T-cell (primary cell): ENCODE data around the gene CYTH1. TPM values are rescaled to one million over a fixed set of nuclear protein-coding genes. Genes with fewer than 3 reads are reported as not detected.

Experiments used
- ATAC-seq, 4 experiments: fragments of 200-7000 bp in 3 of 4; fragments of 150-1000 bp in 1 of 4; cut with Tn5 transposase; replicated peaks in 1 of 4; 1 replicate in 3 of 4; 2 replicates in 1 of 4; pipeline ENCODE4 v1.10.0; 2021; ENCODE audit warnings: moderate library complexity in 3 of 4, mild to moderate bottlenecking in 2 of 4, moderate number of reproducible peaks in 1 of 4
- CTCF ChIA-PET, 2 donors: fragments of 300-600 bp; sonication (Branson Sonifier 250); formaldehyde crosslinking; loops; one replicate each; lab custom pipeline; 2022; ENCODE audit warnings: antibody characterized with exemption in 2 of 2; lab: Charles Lee
- POLR2A ChIA-PET, 2 donors: fragments of 300-600 bp; sonication (Branson Sonifier 250); formaldehyde crosslinking; loops; one replicate each; lab custom pipeline; 2022; ENCODE audit warnings: antibody characterized with exemption in 2 of 2; lab: Charles Lee
- DNase-seq, 35 experiments: peaks; one replicate each; pipeline versions ENCODE4 v3.0.0 to v3.0.0-alpha.2; 2013 to 2023
- H3K27ac ChIP-seq: one replicate; pipeline ENCODE4 v1.5.1; 2013; ENCODE audit warnings: low read length
- H3K27me3 ChIP-seq, 2 experiments: replicated peaks in 1 of 2; 1 replicate in 1 of 2; 2 replicates in 1 of 2; pipeline versions ENCODE4 v1.6.1 to v1.7.0; 2013; ENCODE audit warnings: low read length in 1 of 2, mixed read lengths in 1 of 2; ENCODE audit not compliant: control insufficient read depth in 2 of 2, insufficient read depth in 2 of 2; ENCODE audit errors: extremely low read depth in 1 of 2
- H3K36me3 ChIP-seq, 2 donors: 1 replicate in 1 of 2; 2 replicates in 1 of 2; pipeline versions ENCODE4 v1.6.1 to v1.7.0; 2013; ENCODE audit warnings: low read length in 1 of 2; ENCODE audit not compliant: control insufficient read depth in 2 of 2, insufficient read depth in 1 of 2; ENCODE audit errors: extremely low read depth in 1 of 2
- H3K4me1 ChIP-seq, 2 experiments: 1 replicate in 1 of 2; 2 replicates in 1 of 2; pipeline versions ENCODE4 v1.6.1 to v1.7.0; 2013; ENCODE audit warnings: low read length in 2 of 2, mixed read lengths in 1 of 2; ENCODE audit not compliant: insufficient read depth in 2 of 2, control insufficient read depth in 1 of 2; ENCODE audit errors: extremely low read depth in 1 of 2
- H3K4me3 ChIP-seq, 2 donors: 1 replicate in 1 of 2; 2 replicates in 1 of 2; pipeline versions ENCODE4 v1.5.1 to v1.7.0; 2013; ENCODE audit warnings: mild to moderate bottlenecking in 2 of 2, low read length in 1 of 2, moderate library complexity in 1 of 2; ENCODE audit not compliant: control insufficient read depth in 1 of 2; ENCODE audit errors: extremely low read depth in 1 of 2
- H3K9me3 ChIP-seq: 2 replicates; pipeline ENCODE4 v1.7.0; 2013
- H3K27ac Mint-ChIP-seq, 2 donors: one replicate each; pipeline ENCODE4 v1.8.0; 2020 to 2021; ENCODE audit warnings: mild to moderate bottlenecking in 2 of 2, mixed read lengths in 2 of 2
- H3K27me3 Mint-ChIP-seq, 2 donors: one replicate each; pipeline ENCODE4 v1.8.0; 2021 to 2022; ENCODE audit warnings: mixed read lengths in 2 of 2
- H3K36me3 Mint-ChIP-seq: one replicate; pipeline ENCODE4 v1.8.0; 2021; ENCODE audit warnings: mixed read lengths
- H3K4me1 Mint-ChIP-seq, 3 donors: one replicate each; pipeline ENCODE4 v1.8.0; 2020 to 2022; ENCODE audit warnings: mixed read lengths in 3 of 3, mild to moderate bottlenecking in 1 of 3
- H3K4me3 Mint-ChIP-seq, 3 donors: one replicate each; pipeline ENCODE4 v1.8.0; 2020 to 2022; ENCODE audit warnings: mild to moderate bottlenecking in 3 of 3, mixed read lengths in 3 of 3, moderate library complexity in 3 of 3
- H3K9me3 Mint-ChIP-seq, 3 donors: one replicate each; pipeline ENCODE4 v1.8.0; 2020 to 2022; ENCODE audit warnings: mixed read lengths in 3 of 3
- WGBS: methylation state at CpG from one replicate; pipeline ENCODE4 v1.1.5; 2013; ENCODE audit warnings: missing lambda C conversion rate; ENCODE audit not compliant: insufficient coverage; 5-methylcytosine and 5-hydroxymethylcytosine counted together
- total RNA-seq, 35 experiments: library from RNA in 6 of 35; stranded (reverse) in 6 of 35; fragments of 120-200 nt in 1 of 35; gene quantifications; one replicate each; pipeline versions ENCODE4 v1.2.1 to v1.2.4 and lab custom pipeline; 2013 to 2026

CYTH1 gene
- total RNA-seq, 5 donors from 2014 or later (not counting 1 experiment from before 2014, with no cell fraction given): 357 to 509 (median 372) TPM

DNA sequence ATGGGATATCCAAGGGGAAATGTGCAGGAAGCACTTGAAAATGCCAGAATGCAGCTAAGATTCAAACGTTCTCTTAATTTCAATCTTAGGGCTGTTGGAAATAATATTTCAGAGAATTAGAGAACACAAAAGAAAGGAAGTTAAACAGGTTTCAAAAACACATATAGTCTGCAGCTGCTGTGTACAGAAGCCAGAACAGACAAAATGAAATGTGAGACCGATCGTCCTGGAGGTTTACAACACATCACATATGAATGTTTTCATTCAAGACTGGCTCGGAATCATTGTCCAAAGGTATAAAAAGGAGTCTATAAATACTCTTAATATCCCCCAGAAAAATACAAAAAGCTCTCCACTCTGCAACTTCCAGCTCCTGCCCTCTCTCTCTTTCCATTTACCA, 14.3 kb downstream of the CYTH1 start:
- Histone ChIP-seq H3K27me3 (no peaks in the 10 kb centered on the region), H3K4me1 (peaks cover 74 to 94% of the 10 kb centered on the region in 2 experiments), H3K27ac (peak overlapping the region; percentile 33), H3K36me3 (peaks cover 4 to 13% of the 10 kb centered on the region in 2 donors), H3K4me3 (peak overlapping the region in 1 of 2 donors; percentile 19), H3K9me3 (no peaks in the 10 kb centered on the region)
- 50% methylated on average over 1 of the region's 4 CpGs for WGBS
- no peak overlapping the region for H3K4me3 Mint-ChIP-seq
- no peak for ATAC-seq
- peaks cover 45 to 52% (median 50%) of the 10 kb centered on the region in 3 donors for H3K4me1 Mint-ChIP-seq
- H3K9me3 Mint-ChIP-seq: no peaks in the 10 kb centered on the region
- H3K27ac Mint-ChIP-seq: no peak overlapping the region
- ChIA-PET CTCF (interaction anchor here in 1 of 2 donors (0.7 to 1.2 kb wide), 2 partner anchors 23 to 64 kb away, joined by 4 to 5 read pairs; no protein-coding TSS in a partner anchor), POLR2A (interaction anchor here in 1 of 2 donors (0.7 to 1.9 kb wide), 3 partner anchors 9 to 54 kb away, joined by 3 to 6 read pairs (median 4); no protein-coding TSS in a partner anchor)
- DNase-seq: no peak
- no peaks in the 10 kb centered on the region for H3K27me3 Mint-ChIP-seq
- H3K36me3 Mint-ChIP-seq: peaks cover 12% of the 10 kb centered on the region

DNA sequence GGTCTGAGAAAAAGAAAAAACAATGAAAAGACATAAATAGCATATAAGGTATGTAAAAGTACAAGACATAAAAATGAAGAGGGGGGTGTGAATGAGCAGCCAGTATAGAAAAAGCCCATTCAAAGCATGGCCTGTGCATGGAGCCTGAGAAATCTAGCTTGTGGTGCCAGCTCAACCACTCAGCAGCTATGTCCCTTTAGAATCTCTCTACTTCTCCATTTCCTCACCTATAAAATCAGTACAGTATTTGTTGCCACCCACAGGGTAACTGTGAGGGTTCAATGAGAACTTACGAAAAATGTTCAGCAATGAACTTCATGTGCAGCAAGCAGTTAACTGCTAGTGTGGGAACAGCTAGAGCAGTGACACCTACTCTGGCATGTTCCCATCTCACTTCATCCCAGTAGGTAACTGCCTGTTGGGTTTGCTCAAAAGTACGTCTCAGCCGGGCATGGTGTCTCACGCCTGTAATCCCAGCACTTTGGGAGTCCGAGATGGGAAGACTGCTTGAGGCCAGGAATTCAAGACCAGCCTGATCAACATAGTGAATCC, 15.3 kb downstream of the CYTH1 start:
- Mint-ChIP-seq H3K4me1 (peaks cover 45 to 52% (median 50%) of the 10 kb centered on the region in 3 donors), H3K36me3 (peaks cover 16% of the 10 kb centered on the region), H3K4me3 (no peak overlapping the region), H3K27ac (no peak overlapping the region), H3K9me3 (no peaks in the 10 kb centered on the region), H3K27me3 (no peaks in the 10 kb centered on the region)
- Histone ChIP-seq H3K9me3 (no peaks in the 10 kb centered on the region), H3K27ac (peak overlapping the region; percentile 50), H3K36me3 (peaks cover 4 to 13% of the 10 kb centered on the region in 2 donors), H3K4me1 (peaks cover 79 to 94% of the 10 kb centered on the region in 2 experiments), H3K4me3 (peak overlapping the region in 1 of 2 donors; percentile 10), H3K27me3 (no peaks in the 10 kb centered on the region)
- peak; percentile 26 to 41 (median 30) for ATAC-seq
- WGBS: 71% methylated on average over 5 of the region's 5 CpGs
- ChIA-PET POLR2A (interaction anchor here (0.6 to 1.9 kb wide), 5 partner anchors 11 to 55 kb away, joined by 3 to 9 read pairs (median 6); no protein-coding TSS in a partner anchor), CTCF (interaction anchor here in 1 of 2 donors (1.3 kb wide), 1 partner anchor 18 kb away, joined by 3 read pairs; no protein-coding TSS in a partner anchor)
- DNase-seq: no peak

DNA sequence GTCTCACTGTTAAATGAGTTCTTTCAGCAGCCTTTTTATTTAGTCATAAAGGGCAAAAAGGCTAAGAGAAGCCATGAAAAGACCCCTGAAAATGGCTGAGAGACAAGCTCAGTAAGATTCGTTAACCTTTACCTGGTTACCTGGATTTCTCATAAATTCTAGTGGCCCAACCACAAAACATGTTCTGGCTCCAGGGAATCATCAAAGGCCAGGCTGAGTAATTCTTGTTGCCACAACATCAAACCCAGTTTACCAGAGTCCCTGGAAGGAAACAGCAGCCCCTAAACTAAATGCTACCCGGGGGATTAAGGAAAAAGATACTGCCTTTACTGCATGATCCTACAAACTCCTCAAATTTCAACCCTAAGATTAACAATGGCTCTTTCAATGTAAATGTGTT, 15.8 kb downstream of the CYTH1 start:
- DNase-seq (no peak), ATAC-seq (no peak)
- Mint-ChIP-seq H3K4me3 (no peak overlapping the region), H3K27me3 (no peaks in the 10 kb centered on the region), H3K27ac (no peak overlapping the region), H3K4me1 (peaks cover 44 to 52% (median 49%) of the 10 kb centered on the region in 3 donors), H3K9me3 (no peaks in the 10 kb centered on the region), H3K36me3 (peaks cover 13% of the 10 kb centered on the region)
- H3K27me3 ChIP-seq: no peaks in the 10 kb centered on the region
- ChIA-PET CTCF (interaction anchor here (0.7 to 1.3 kb wide), 4 partner anchors 13 to 66 kb away, joined by 3 to 9 read pairs (median 3); no protein-coding TSS in a partner anchor), POLR2A (interaction anchor here (0.6 to 1.9 kb wide), 10 partner anchors 8 to 75 kb away, joined by 3 to 13 read pairs (median 5); no protein-coding TSS in a partner anchor)
- peaks cover 4 to 11% of the 10 kb centered on the region in 2 donors for H3K36me3 ChIP-seq
- H3K4me3 ChIP-seq: peak overlapping the region in 1 of 2 donors; percentile 17
- peaks cover 75 to 94% of the 10 kb centered on the region in 2 experiments for H3K4me1 ChIP-seq
- H3K27ac ChIP-seq: peak overlapping the region; percentile 50
- H3K9me3 ChIP-seq: no peaks in the 10 kb centered on the region
- WGBS: 71% methylated on average over 1 of the region's 2 CpGs

DNA sequence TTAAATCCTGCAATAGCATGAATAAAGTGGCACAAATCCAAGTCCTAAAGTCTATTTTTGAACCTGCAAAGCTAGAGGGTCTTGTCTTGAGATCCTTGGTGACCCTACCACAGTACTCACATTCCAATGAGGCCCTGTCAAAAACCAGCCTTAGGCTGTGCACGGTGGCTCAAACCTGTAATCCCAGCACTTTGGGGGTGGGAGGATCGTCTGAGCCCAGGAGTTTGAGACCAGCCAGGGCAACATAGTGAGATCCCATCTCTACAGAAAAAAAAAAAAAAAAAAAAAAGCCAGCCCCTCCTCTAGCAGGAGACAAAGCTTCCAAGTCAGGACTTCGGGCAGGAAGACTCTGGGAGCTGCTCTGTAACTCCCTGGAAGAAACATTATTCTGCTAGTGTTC, 16.3 kb downstream of the CYTH1 start:
- no peaks in the 10 kb centered on the region for H3K9me3 ChIP-seq

DNA sequence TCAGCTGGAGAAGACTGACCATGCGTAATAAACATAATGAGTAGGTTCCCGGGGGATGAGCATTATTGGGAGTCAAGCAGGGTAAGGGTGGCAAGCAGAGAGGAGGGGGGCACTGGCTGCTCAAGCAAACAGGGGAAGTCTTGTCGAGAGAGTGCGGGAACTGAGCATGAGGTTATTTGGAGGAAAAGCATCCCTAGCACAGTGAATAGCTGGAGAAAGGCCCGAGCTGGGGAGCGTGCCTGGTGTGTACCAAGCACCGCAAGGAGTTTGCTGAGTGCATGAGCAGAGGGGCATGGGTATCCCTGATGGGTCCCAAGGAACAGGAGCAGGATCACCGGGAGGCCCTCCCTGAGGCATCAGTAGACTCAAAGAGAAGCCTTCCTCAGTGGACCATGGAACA, 17.2 kb downstream of the CYTH1 start:
- Histone ChIP-seq H3K27ac (peak overlapping the region; percentile 50), H3K4me1 (peaks cover 76 to 89% of the 10 kb centered on the region in 2 experiments), H3K9me3 (no peaks in the 10 kb centered on the region), H3K27me3 (no peaks in the 10 kb centered on the region), H3K4me3 (peak overlapping the region in 1 of 2 donors; percentile 45), H3K36me3 (peaks cover 4% of the 10 kb centered on the region in 2 donors)
- DNase-seq (no peak), ATAC-seq (no peak)
- H3K4me3 Mint-ChIP-seq: peak overlapping the region in 2 of 3 donors; percentile 37 to 40
- H3K36me3 Mint-ChIP-seq: peaks cover 8% of the 10 kb centered on the region
- peak overlapping the region; percentile 58 to 88 for H3K27ac Mint-ChIP-seq
- H3K27me3 Mint-ChIP-seq: no peaks in the 10 kb centered on the region
- 84% methylated on average over 8 of the region's 8 CpGs for WGBS
- CTCF ChIA-PET: interaction anchor here in 1 of 2 donors (0.9 to 1.4 kb wide), 4 partner anchors 22 to 39 kb away, joined by 3 to 4 read pairs (median 4); no protein-coding TSS in a partner anchor
- peaks cover 47 to 54% (median 52%) of the 10 kb centered on the region in 3 donors for H3K4me1 Mint-ChIP-seq
- H3K9me3 Mint-ChIP-seq: no peaks in the 10 kb centered on the region
- POLR2A ChIA-PET: interaction anchor here (0.5 to 1.3 kb wide), 3 partner anchors 10 to 336 kb away, joined by 3 to 12 read pairs (median 3); no protein-coding TSS in a partner anchor

More for the DNA sequence above, 16.3 kb downstream of the CYTH1 start:
- H3K36me3 Mint-ChIP-seq: peaks cover 13% of the 10 kb centered on the region
- ChIA-PET POLR2A (interaction anchor here (0.6 to 1.3 kb wide), 8 partner anchors 9 to 75 kb away, joined by 3 to 13 read pairs (median 5); no protein-coding TSS in a partner anchor), CTCF (interaction anchor here (0.7 to 1.3 kb wide), 6 partner anchors 14 to 65 kb away, joined by 3 to 9 read pairs (median 3); no protein-coding TSS in a partner anchor)
- Histone ChIP-seq H3K4me3 (peak overlapping the region in 1 of 2 donors; percentile 17), H3K27ac (peak overlapping the region; percentile 50), H3K27me3 (no peaks in the 10 kb centered on the region), H3K36me3 (peaks cover 4 to 8% of the 10 kb centered on the region in 2 donors), H3K4me1 (peaks cover 74 to 94% of the 10 kb centered on the region in 2 experiments)
- ATAC-seq: no peak
- no peaks in the 10 kb centered on the region for H3K27me3 Mint-ChIP-seq
- H3K27ac Mint-ChIP-seq: peak overlapping the region in 1 of 2 donors; percentile 90
- H3K4me1 Mint-ChIP-seq: peaks cover 45 to 53% (median 50%) of the 10 kb centered on the region in 3 donors
- H3K9me3 Mint-ChIP-seq: no peaks in the 10 kb centered on the region
- DNase-seq: no peak
- WGBS: no CpG with 5 or more reads among the region's 3 CpGs
- H3K4me3 Mint-ChIP-seq: peak overlapping the region in 1 of 3 donors; percentile 48

DNA sequence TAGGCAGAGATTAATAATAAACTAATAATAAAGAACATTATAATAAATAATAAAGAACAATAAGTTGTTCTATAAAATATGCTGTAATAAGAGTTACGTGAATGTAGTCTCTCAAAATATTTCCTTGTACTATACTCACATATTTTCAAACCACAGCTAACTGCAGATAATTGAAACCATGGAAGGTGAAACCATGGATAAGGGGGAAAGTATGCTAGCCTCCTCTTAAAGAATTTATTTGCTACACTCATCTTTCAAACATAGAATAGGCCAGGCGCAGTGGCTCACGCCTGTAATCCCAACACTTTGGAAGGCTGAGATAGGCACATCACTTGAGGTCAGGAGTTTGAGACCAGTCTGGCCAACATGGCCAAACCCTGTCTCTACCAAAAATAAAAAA, 18.5 kb downstream of the CYTH1 start:
- no peak for DNase-seq
- no peak overlapping the region for H3K27ac ChIP-seq

More for the DNA sequence above, 18.5 kb downstream of the CYTH1 start:
- Mint-ChIP-seq H3K36me3 (peaks cover 8% of the 10 kb centered on the region), H3K27me3 (no peaks in the 10 kb centered on the region), H3K4me1 (peaks cover 59 to 64% (median 63%) of the 10 kb centered on the region in 3 donors), H3K4me3 (peak overlapping the region in 1 of 3 donors; percentile 7), H3K9me3 (no peaks in the 10 kb centered on the region), H3K27ac (peak overlapping the region; percentile 88 to 92)
- H3K9me3 ChIP-seq: no peaks in the 10 kb centered on the region
- ATAC-seq: no peak
- ChIA-PET POLR2A (interaction anchor here (0.6 to 1.0 kb wide), 4 partner anchors 9 to 23 kb away, joined by 3 to 12 read pairs (median 5); no protein-coding TSS in a partner anchor), CTCF (interaction anchor here (0.6 to 1.4 kb wide), 4 partner anchors 21 to 56 kb away, joined by 3 to 4 read pairs (median 3); no protein-coding TSS in a partner anchor)
- H3K36me3 ChIP-seq: no peaks in the 10 kb centered on the region
- H3K4me1 ChIP-seq: peaks cover 72 to 88% of the 10 kb centered on the region in 2 experiments
- H3K4me3 ChIP-seq: no peak overlapping the region
- WGBS: 92% methylated on average over 2 of the region's 3 CpGs
- H3K27me3 ChIP-seq: no peaks in the 10 kb centered on the region
